H1 (cell line): ENCODE measurements around the gene LRRC23. TPM values are rescaled to one million over a fixed set of nuclear protein-coding genes. Genes with fewer than 3 reads are reported as not detected.

ENCODE experiments used
- CTCF ChIA-PET: fragments of 300-600 bp; sonication (Branson Sonifier 250); formaldehyde crosslinking; loops from one replicate; lab custom pipeline; 2021; ENCODE audit not compliant: partially characterized antibody; lab: Charles Lee
- POLR2A ChIA-PET: fragments of 300-600 bp; sonication (Branson Sonifier 250); formaldehyde crosslinking; loops from one replicate; lab custom pipeline; 2021; ENCODE audit warnings: inconsistent platforms; ENCODE audit not compliant: partially characterized antibody; lab: Charles Lee
- DNase-seq, 2 experiments: peaks; one replicate each; pipeline versions ENCODE4 v3.0.0 to v3.0.0-alpha.2; 2010 to 2022; ENCODE audit warnings: low spot score in 2 of 2, low read depth in 1 of 2, mixed read lengths in 1 of 2
- FAIRE-seq: peaks from 2 replicates; lab custom pipeline; 2011; peaks lifted over from hg19 to GRCh38; lab: Jason Lieb, UNC
- H2AFZ ChIP-seq: 2 replicates; pipeline ENCODE4 v1.8.1; 2012; ENCODE audit warnings: low read length, inconsistent platforms
- H2AK5ac ChIP-seq: 2 replicates; pipeline ENCODE4 v1.6.1; 2013; ENCODE audit warnings: low read depth, low read length
- H2BK120ac ChIP-seq: replicated peaks from 2 replicates; pipeline ENCODE3; 2013; ENCODE audit warnings: low read depth, low read length, inconsistent platforms
- H2BK12ac ChIP-seq: 2 replicates; pipeline ENCODE4 v1.6.1; 2013; ENCODE audit warnings: low read depth, low read length
- H2BK15ac ChIP-seq: 2 replicates; pipeline ENCODE4 v1.6.1; 2013; ENCODE audit warnings: low read length
- H2BK20ac ChIP-seq: 2 replicates; pipeline ENCODE4 v1.6.1; 2013; ENCODE audit warnings: low read length
- H2BK5ac ChIP-seq: 2 replicates; pipeline ENCODE4 v1.6.1; 2013; ENCODE audit warnings: low read depth, low read length
- H3K14ac ChIP-seq: 2 replicates; pipeline ENCODE4 v1.6.1; 2013; ENCODE audit warnings: inconsistent platforms; ENCODE audit not compliant: insufficient read length
- H3K18ac ChIP-seq: 2 replicates; pipeline ENCODE4 v1.6.1; 2013; ENCODE audit warnings: low read length; ENCODE audit errors: extremely low read depth
- H3K23ac ChIP-seq: 2 replicates; pipeline ENCODE4 v1.6.1; 2013; ENCODE audit warnings: inconsistent platforms; ENCODE audit not compliant: insufficient read length
- H3K23me2 ChIP-seq: 2 replicates; pipeline ENCODE4 v1.6.1; 2013; ENCODE audit warnings: low read depth, low read length
- H3K27ac ChIP-seq: 2 replicates; pipeline ENCODE4 v1.6.1; 2011; ENCODE audit warnings: low read depth, low read length, inconsistent platforms
- H3K27me3 ChIP-seq, 4 experiments: replicated peaks in 1 of 4; 1 replicate in 1 of 4; 2 replicates in 3 of 4; pipeline versions ENCODE4 v1.6.1 to v1.8.1; 2011 to 2013; ENCODE audit warnings: low read length in 3 of 4, mild to moderate bottlenecking in 3 of 4, inconsistent platforms in 2 of 4, mixed read lengths in 2 of 4, moderate library complexity in 1 of 4; ENCODE audit not compliant: control insufficient read depth in 3 of 4, insufficient read depth in 3 of 4; ENCODE audit errors: extremely low read depth in 1 of 4
- H3K36me3 ChIP-seq, 4 experiments: 2 replicates each; pipeline versions ENCODE4 v1.6.1 to v1.8.1; 2011 to 2013; ENCODE audit warnings: mild to moderate bottlenecking in 4 of 4, low read length in 3 of 4, moderate library complexity in 2 of 4, control low read depth in 1 of 4, inconsistent platforms in 1 of 4; ENCODE audit not compliant: insufficient read depth in 4 of 4, control insufficient read depth in 2 of 4
- H3K4ac ChIP-seq: replicated peaks from 2 replicates; pipeline ENCODE3; 2013; ENCODE audit warnings: low read length, low read depth, mixed read lengths, inconsistent platforms; ENCODE audit not compliant: insufficient read length
- H3K4me1 ChIP-seq, 4 experiments: replicated peaks in 1 of 4; 1 replicate in 1 of 4; 2 replicates in 3 of 4; pipeline versions ENCODE4 v1.6.1 to v1.8.1; 2011 to 2013; ENCODE audit warnings: low read length in 3 of 4, inconsistent platforms in 2 of 4, mixed read lengths in 1 of 4; ENCODE audit not compliant: insufficient read depth in 4 of 4, control insufficient read depth in 3 of 4
- H3K4me2 ChIP-seq, 2 experiments: 2 replicates each; pipeline versions ENCODE4 v1.6.1 to v1.8.1; 2011 to 2013; ENCODE audit warnings: low read depth in 2 of 2, low read length in 2 of 2, control low read depth in 1 of 2, inconsistent platforms in 1 of 2, mild to moderate bottlenecking in 1 of 2; ENCODE audit not compliant: insufficient read depth in 1 of 2
- H3K4me3 ChIP-seq, 4 experiments: fragments of 200-600, 300-600 bp in 1 of 4; sonication (generic), shearing (Covaris generic), sonication (Bioruptor Twin) in 1 of 4; 2 replicates each; pipeline versions ENCODE4 v1.5.1 to v1.8.1; 2011 to 2016; ENCODE audit warnings: low read length in 4 of 4, low read depth in 3 of 4, control low read depth in 2 of 4, inconsistent platforms in 2 of 4, mild to moderate bottlenecking in 2 of 4, mixed read lengths in 1 of 4, moderate library complexity in 1 of 4; ENCODE audit not compliant: insufficient read depth in 2 of 4; ENCODE audit errors: extremely low read depth in 1 of 4
- H3K56ac ChIP-seq: replicated peaks from 2 replicates; pipeline ENCODE3; 2013; ENCODE audit warnings: low read depth, mild to moderate bottlenecking, mixed read lengths, low read length, inconsistent platforms; ENCODE audit not compliant: insufficient read length
- H3K79me1 ChIP-seq: 2 replicates; pipeline ENCODE4 v1.6.1; 2013; ENCODE audit warnings: low read depth, low read length, control low read depth
- H3K79me2 ChIP-seq, 2 experiments: 2 replicates each; pipeline versions ENCODE4 v1.6.1 to v1.8.1; 2012 to 2013; ENCODE audit warnings: low read length in 2 of 2, mild to moderate bottlenecking in 2 of 2, inconsistent platforms in 1 of 2; ENCODE audit not compliant: insufficient read depth in 2 of 2, control insufficient read depth in 1 of 2
- H3K9ac ChIP-seq, 4 experiments: replicated peaks in 1 of 4; 1 replicate in 1 of 4; 2 replicates in 3 of 4; pipeline versions ENCODE4 v1.6.1 to v1.8.1; 2011 to 2013; ENCODE audit warnings: low read depth in 3 of 4, low read length in 3 of 4, control low read depth in 2 of 4, mild to moderate bottlenecking in 2 of 4, moderate library complexity in 2 of 4, inconsistent platforms in 1 of 4; ENCODE audit errors: extremely low read depth in 1 of 4
- H3K9me3 ChIP-seq, 2 experiments: 2 replicates each; pipeline versions ENCODE4 v1.6.1 to v1.8.1; 2012 to 2013; ENCODE audit warnings: mild to moderate bottlenecking in 2 of 2, moderate library complexity in 2 of 2, control low read depth in 1 of 2, inconsistent platforms in 1 of 2, low read depth in 1 of 2, low read length in 1 of 2, mixed read lengths in 1 of 2; ENCODE audit not compliant: insufficient read depth in 2 of 2
- H4K20me1 ChIP-seq, 2 experiments: replicated peaks in 1 of 2; 2 replicates each; pipeline versions ENCODE3 to v1.8.1; 2011 to 2013; ENCODE audit warnings: inconsistent platforms in 2 of 2, low read length in 2 of 2, mild to moderate bottlenecking in 1 of 2; ENCODE audit not compliant: insufficient read depth in 2 of 2, control insufficient read depth in 1 of 2
- H4K5ac ChIP-seq: 2 replicates; pipeline ENCODE4 v1.6.1; 2013; ENCODE audit warnings: low read length, low read depth, mixed read lengths, inconsistent platforms; ENCODE audit not compliant: insufficient read length
- H4K8ac ChIP-seq: 2 replicates; pipeline ENCODE4 v1.8.0; 2013; ENCODE audit warnings: mild to moderate bottlenecking, moderate library complexity, low read length, inconsistent platforms; ENCODE audit not compliant: insufficient read depth; ENCODE audit errors: extremely low read depth
- H4K91ac ChIP-seq: replicated peaks from 2 replicates; pipeline ENCODE3; 2013; ENCODE audit warnings: low read length, mixed read lengths, inconsistent platforms; ENCODE audit not compliant: insufficient read length
- BRCA1 ChIP-seq: IDR thresholded peaks from 2 replicates; pipeline ENCODE4 v1.6.1; 2012; ENCODE audit warnings: low read depth, low read length, improper control_type of control experiment
- EGR1 ChIP-seq: IDR thresholded peaks from 2 replicates; pipeline ENCODE4 v1.6.1; 2011; ENCODE audit warnings: low read depth, low read length, borderline replicate concordance
- EP300 ChIP-seq, 2 experiments: IDR thresholded peaks; 1 replicate in 1 of 2; 2 replicates in 1 of 2; pipeline ENCODE4 v1.6.1; 2011 to 2012; ENCODE audit warnings: low read depth in 2 of 2, low read length in 2 of 2, mild to moderate bottlenecking in 2 of 2, borderline replicate concordance in 1 of 2, inconsistent platforms in 1 of 2, moderate library complexity in 1 of 2
- HDAC6 ChIP-seq: IDR thresholded peaks from one replicate; pipeline ENCODE4 v1.7.1; 2012; ENCODE audit warnings: low read depth, mild to moderate bottlenecking, inconsistent platforms, low read length, moderate library complexity
- PHF8 ChIP-seq: fragments of 200-600 bp; sonication (generic); conservative IDR thresholded peaks from 2 replicates; pipeline ENCODE4 v1.7.1; 2012; ENCODE audit warnings: low read depth, mild to moderate bottlenecking, inconsistent platforms, low read length, moderate library complexity
- RXRA ChIP-seq: IDR thresholded peaks from 2 replicates; pipeline ENCODE4 v1.6.1; 2011; ENCODE audit warnings: low read depth, mild to moderate bottlenecking, low read length, moderate library complexity; ENCODE audit not compliant: insufficient read depth
- SP4 ChIP-seq: IDR thresholded peaks from 2 replicates; pipeline ENCODE4 v1.6.1; 2012; ENCODE audit warnings: low read length, inconsistent platforms
- TAF1 ChIP-seq: IDR thresholded peaks from 2 replicates; pipeline ENCODE4 v1.6.1; 2011; ENCODE audit warnings: mild to moderate bottlenecking, low read depth, low read length
- TCF12 ChIP-seq: IDR thresholded peaks from 2 replicates; pipeline ENCODE4 v1.6.1; 2011; ENCODE audit warnings: low read depth, mild to moderate bottlenecking, low read length
- WGBS, 2 experiments: shearing (Covaris generic) in 1 of 2; methylation state at CpG; one replicate each; pipeline versions ENCODE4 v1.1.6 to v1.1.7; 2013 to 2015; ENCODE audit warnings: low lambda C conversion rate in 2 of 2, mixed read lengths in 2 of 2, inconsistent platforms in 1 of 2, low coverage in 1 of 2, missing lambda C conversion rate in 1 of 2; ENCODE audit not compliant: insufficient replicate concordance in 2 of 2, insufficient coverage in 1 of 2, insufficient read length in 1 of 2; ENCODE audit errors: extremely low coverage in 1 of 2, missing lambda C conversion rate in 1 of 2; 5-methylcytosine and 5-hydroxymethylcytosine counted together
- polyA plus RNA-seq, 7 experiments: library from polyadenylated mRNA; depleted of rRNA in 3 of 7; stranded (reverse) in 5 of 7; unstranded in 2 of 7; fragments of >200 nt in 5 of 7; fragments of 200-250 nt in 2 of 7; gene quantifications; 1 replicate in 5 of 7; 2 replicates in 1 of 7; 4 replicates in 1 of 7; pipeline versions ENCODE4 v1.2.1 to v1.2.3, GENCODE V29; 2011 to 2013; ENCODE audit warnings: missing spikeins in 2 of 7, mixed read lengths in 2 of 7
- total RNA-seq: library from RNA; stranded (reverse); fragmentation: NEBNext Ultra II Directional; extraction: Animal tissue kit (Norgen Biotek cat#: 25700); gene quantifications from 2 replicates; pipeline ENCODE4 v1.2.1, GENCODE V29; 2021

LRRC23 gene
- total and polyA plus RNA-seq, 2 of the 8 experiments (the other 6 are each of a cell fraction or from before 2014, with no cell fraction given): 2.5 to 3.6 TPM

DNA sequence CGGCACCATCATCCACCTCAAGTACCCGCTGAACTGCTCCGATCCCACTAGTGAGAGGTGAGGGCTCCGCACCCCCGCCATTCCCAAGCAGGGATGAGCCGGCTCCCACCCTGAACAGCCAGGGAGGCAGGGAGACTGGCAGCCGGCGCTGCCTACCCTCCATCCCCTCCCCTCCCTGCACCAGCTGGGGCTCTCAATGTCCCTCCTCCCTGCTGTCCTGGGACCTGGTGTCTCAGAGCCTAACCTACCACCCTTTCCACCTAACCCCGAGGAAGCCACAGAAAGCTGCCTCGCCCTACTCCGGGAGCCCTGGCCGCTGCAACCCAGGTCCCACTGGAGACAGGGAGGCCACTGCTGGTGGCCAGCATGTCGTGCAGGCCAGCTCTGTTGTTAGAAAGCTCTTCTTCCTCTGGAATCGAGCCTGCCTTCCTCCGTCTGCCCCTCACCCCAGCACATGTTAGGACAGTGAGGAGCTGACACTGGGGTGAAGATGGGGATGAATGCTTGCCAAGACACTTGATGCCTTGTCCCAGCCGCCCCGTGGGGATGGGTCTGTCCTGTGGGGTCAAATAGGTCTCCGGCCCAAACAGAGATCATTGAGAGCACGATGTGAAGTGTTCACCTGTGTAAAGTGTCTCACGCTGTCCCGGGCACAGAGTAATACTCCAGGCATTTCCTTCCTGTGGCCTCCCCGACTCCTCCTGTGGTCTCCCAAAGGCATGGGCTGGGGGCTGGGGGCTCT is 47.7 kb downstream of the LRRC23 start:
- Histone ChIP-seq H3K23me2 (no peaks in the 10 kb centered on the region), H2BK15ac (no peak overlapping the region), H2BK5ac (peak overlapping the region; percentile 52; the same call in 1 of the 2 replicates), H3K4me1 (peaks cover 0 to 14% (median 6%) of the 10 kb centered on the region in 4 experiments; a peak in 4 of 7 replicates), H2BK120ac (no peak overlapping the region), H2BK20ac (no peak overlapping the region), H3K27ac (no peak overlapping the region; the same call in 1 of the 2 replicates), H3K79me2 (no peaks in the 10 kb centered on the region), H3K56ac (no peak overlapping the region), H3K27me3 (no peaks in the 10 kb centered on the region), H3K23ac (no peak overlapping the region), H3K9me3 (no peaks in the 10 kb centered on the region), H2BK12ac (no peak overlapping the region), H3K79me1 (peaks cover 5% of the 10 kb centered on the region), H3K9ac (no peak overlapping the region), H4K20me1 (no peaks in the 10 kb centered on the region), H3K4me3 (no peak overlapping the region), H3K4me2 (no peak overlapping the region), H4K91ac (no peak overlapping the region), H3K4ac (no peak overlapping the region), H2AK5ac (no peak overlapping the region), H3K36me3 (no peaks in the 10 kb centered on the region), H2AFZ (no peak overlapping the region), H4K5ac (no peak overlapping the region), H3K14ac (no peak overlapping the region), H4K8ac (peak overlapping the region; percentile 41), H3K18ac (peak overlapping the region; percentile 48; the same call in 1 of the 2 replicates)
- DNase-seq: no peak
- WGBS, 2 experiments: 91% methylated on average over 22 of the region's 22 CpGs; no CpG with 5 or more reads in 1 of the 2 experiments
- CTCF ChIA-PET: interaction anchor here (1.0 to 2.9 kb wide), 6 partner anchors 8 to 142 kb away, joined by 3 to 35 read pairs (median 4); partner anchors contain the start of gene C12orf57
- TF ChIP-seq HDAC6 (no peak), TCF12 (no peak), SP4 (no peak), BRCA1 (no peak), RXRA (no peak), PHF8 (no peak), EGR1 (no peak), EP300 (IDR thresholded peaks at IDR 0.05; ENCODE audit: borderline replicate concordance in 1 of 2, low read depth in 2 of 2, low read length in 2 of 2) (no peak), TAF1 (no peak)
- no peak for FAIRE-seq
- POLR2A ChIA-PET: interaction anchor here (2.2 to 44.0 kb wide), 5 partner anchors 9 to 83 kb away, joined by 8 to 1596 read pairs (median 21); partner anchors contain the start of genes ATN1, C12orf57, EMG1 and ENO2
